ENCODE results near the gene TMEM59L.

Gene TMEM59L

DNA sequence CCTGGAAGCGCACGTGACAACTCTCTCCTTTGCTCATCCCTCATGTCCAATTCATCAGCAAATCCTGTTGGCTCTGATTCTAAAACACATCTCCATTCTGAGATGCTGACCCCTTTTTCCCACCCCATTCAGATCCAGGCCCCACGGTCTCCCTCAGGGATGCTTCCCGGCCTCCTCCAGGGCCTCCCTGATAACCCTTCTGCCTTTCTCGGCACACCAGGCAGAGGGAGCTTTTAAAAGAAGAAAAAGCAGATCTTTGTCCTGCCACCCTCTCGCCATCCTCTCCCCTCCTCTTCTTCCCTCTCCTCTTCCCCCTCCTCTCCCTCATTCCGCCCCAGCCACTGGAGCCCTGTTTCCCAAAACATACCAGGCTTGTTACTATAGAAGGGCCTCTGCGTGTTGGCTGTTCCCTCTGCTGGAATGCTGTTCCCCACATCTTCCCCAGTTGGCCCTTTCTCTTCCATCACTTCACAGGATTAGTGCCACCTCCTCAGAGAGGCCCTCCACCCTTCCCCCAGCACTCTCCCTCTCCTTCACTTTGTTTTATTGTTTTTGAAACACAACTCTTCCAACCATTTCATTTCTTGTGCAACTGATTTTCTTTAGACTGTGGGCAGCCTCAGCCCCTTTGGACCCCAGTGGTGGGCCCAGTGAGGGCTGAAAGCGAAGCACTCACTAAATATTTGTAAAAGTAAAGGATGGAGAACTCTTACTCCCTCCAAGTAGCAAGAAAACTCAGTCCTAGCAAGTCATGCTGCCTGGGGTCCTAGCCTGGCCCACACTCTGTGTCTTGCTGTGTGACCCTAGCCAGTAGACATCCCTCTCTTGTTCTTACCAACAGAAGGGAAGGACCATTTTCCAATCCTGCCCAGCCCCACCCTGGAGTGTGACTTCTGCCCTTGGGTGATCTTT lies 3.6 kb upstream of the TMEM59L start:
- no peak for DNase-seq (ENCODE audit: low read depth)

DNA sequence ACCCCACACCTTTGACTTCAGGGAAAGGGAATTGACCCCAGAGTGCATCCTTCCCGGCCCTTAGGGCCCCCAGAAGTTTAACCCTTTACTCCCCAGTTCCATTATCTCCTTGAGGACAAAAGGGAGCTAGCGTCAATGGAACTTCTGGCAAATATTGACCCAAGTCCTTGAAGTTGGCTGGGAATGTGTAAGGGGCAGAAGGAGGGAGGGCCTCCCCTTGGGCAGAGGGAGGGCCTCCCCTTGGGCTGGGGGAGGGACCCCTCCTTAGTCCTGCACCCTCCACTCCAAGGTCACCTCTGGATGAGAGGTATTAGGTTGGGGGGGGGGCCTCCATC lies 3.0 kb upstream of the TMEM59L start:
- no peak for DNase-seq (ENCODE audit: low read depth)

DNA sequence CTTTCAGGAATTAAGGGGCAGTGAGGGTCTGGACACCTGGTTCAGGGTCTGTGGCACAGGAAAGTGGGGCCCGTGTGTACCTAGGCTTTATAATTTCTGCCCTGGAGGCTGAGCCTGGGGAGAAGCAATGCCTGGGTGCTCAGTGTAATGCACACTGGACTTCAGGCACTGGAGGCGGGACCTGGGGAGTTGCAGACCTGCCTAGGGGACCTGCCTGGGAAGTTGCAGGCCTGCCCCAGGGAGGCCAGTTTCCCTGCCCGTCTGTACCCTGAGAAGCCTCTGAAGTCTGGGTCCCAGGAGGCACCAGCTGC lies 2.5 kb upstream of the TMEM59L start:
- no peak for DNase-seq (ENCODE audit: low read depth)

- no peak for DNase-seq (ENCODE audit: low read depth)
These were observed 1.9 kb upstream of the TMEM59L start for GRCh38 chr19:18610556-18611326.

DNA sequence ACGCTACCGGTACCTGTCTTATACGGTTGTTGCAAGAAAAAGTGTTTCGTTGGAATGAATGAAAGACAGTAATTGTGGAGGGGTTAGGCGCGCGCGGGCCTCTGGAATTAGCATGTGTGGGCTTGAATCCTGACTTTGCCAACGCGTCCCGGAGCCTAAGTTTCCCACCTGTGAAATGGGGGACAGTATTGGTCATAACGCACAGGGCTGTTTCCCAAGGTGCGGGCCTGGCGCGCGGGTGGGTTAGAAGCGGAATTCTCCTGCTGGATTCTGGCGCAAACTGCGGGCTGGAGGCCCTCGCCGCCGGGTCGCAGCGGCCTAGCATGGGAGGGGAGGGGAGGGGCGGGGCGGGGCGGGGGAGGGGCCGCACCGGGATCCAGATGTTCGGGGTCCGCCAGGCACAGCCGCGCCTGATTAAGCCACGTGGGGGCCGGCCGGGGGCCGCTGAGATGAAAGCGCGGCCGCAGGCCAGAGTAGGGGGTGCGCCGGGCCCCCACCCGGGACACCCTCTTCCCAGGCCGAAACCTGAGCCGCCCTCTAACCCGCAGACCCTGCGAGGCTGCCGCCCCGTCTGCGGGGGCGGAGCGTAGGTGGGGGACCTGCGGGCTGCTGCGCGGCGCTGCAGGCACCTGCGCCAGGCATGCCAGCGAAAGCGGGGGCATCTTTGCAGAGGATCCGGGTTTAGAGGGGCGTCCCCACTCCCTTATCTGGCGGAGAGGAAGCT lies 1.2 kb upstream of the TMEM59L start:
- no peak for DNase-seq (ENCODE audit: low read depth)

GRCh38 chr19:18612051-18612771 lies 459 bp upstream of the TMEM59L start:
- no peak for DNase-seq (ENCODE audit: low read depth)

GRCh38 chr19:18613589-18614234 lies 1.0 kb downstream of the TMEM59L start:
- no peak for DNase-seq (ENCODE audit: low read depth)

DNA sequence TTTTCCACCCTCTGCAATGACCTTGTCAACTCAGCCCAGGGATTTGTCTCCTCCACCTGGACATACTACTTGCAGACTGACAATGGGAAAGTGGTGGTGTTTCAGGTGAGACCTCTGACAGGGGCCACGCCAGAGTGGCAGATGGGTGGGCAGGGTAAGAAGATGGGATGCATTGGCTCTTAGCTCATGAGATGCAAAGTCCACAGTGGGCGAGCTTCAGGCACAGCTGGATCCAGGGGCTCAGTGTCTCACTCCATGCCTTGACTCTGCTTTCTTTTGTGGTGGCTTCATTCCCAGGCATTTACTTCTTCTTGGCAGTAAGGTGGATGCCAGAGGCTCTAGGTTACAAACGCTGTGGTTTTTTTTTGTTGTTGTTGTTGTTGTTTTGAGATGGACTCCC lies 3.4 kb downstream of the TMEM59L start:
- DNase-seq (ENCODE audit: low read depth): no peak

DNA sequence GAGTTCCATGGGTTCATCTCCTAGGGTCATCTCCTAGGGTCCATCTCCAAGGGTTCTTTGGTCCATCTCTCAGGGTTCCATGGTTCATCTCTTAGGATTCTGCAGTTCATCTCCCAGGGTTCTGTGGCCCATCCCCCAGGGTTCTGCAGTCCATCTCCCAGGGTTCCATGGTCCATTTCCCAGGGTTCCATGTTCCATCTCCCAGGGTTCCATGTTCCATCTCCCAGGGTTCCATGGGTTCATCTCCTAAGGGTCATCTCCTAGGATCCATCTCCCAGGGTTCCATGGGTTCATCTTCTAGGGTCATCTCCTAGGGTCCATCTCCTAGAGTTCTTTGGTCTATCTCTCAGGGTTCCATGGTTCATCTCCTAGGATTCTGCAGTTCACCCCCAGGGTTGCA lies 4.9 kb downstream of the TMEM59L start:
- DNase-seq (ENCODE audit: low read depth): no peak

DNA sequence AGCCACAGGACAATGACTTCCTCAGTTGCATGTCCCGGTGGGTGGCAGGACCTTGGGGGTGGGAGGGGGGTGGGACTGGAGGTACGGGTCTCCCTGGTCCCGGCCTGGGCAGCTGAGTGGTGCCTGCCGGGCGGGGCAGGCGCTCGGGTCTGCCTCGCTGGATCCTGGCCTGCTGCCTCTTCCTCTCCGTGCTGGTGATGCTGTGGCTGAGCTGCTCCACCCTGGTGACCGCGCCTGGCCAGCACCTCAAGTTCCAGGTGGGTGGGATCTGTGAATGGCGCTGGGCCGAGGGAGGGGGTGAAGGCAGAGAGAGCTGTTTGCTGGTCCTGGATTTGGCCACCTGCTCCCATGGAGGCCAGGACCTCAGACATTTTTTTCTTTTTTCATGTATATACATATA lies 5.6 kb downstream of the TMEM59L start:
- no peak for DNase-seq (ENCODE audit: low read depth)

DNA sequence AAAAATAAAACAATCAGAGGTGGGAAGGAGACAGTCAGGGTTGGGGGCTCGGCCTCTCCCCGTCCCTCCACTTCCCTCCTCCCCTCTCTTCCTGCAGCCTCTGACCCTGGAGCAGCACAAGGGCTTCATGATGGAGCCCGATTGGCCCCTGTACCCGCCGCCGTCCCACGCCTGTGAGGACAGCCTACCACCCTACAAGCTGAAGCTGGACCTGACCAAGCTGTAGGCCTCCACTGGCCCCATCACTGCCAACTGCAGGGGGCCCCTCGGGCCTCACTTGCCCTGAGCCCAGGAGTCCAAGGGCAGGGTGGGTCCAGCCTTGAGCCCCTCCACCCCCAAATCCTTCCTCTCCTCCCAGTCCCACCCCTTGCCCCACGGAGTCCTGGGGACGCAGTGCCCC lies 7.6 kb downstream of the TMEM59L start:
- no peak for DNase-seq (ENCODE audit: low read depth)

DNA sequence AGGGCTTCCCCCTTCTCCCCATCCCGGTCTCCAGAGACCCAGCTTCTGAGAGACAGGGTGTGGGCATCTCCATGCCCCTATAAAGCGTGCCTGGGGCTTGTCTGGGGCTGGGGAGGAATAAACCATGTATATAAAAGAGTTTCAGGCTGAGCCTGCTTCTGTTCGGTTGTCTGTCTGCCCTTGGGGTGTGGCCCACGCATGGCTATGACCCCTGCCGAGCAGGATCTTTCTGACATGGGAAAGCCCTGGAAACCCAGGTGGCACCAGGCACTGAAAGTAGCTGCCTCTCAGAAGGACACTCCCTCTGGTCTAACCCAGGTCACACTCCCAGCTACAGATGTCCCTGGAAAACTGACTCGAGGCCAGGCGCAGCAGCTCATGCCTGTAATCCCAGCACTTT lies 8.2 kb downstream of the TMEM59L start:
- no peak for DNase-seq (ENCODE audit: low read depth)

DNA sequence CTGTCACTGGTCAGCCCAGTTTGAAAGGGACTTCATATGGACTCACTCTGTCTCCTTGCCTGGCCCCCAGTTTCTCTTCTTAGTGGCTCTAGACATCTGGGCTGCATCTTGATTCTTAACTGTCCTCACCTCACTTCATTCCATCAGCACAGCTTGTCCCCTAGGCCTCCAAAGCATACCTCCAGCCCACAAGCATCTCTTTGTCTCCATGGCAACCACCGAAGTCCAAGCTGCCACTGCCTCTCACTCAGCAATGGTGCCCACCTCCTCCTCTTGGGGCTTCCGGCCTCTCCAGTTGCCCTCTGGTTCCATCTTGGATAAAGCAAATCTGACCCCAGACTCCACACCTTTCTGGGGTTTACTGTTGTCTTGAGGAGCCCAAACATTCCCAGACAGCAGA lies 14.2 kb downstream of the TMEM59L start:
- DNase-seq (ENCODE audit: low read depth): no peak

DNA sequence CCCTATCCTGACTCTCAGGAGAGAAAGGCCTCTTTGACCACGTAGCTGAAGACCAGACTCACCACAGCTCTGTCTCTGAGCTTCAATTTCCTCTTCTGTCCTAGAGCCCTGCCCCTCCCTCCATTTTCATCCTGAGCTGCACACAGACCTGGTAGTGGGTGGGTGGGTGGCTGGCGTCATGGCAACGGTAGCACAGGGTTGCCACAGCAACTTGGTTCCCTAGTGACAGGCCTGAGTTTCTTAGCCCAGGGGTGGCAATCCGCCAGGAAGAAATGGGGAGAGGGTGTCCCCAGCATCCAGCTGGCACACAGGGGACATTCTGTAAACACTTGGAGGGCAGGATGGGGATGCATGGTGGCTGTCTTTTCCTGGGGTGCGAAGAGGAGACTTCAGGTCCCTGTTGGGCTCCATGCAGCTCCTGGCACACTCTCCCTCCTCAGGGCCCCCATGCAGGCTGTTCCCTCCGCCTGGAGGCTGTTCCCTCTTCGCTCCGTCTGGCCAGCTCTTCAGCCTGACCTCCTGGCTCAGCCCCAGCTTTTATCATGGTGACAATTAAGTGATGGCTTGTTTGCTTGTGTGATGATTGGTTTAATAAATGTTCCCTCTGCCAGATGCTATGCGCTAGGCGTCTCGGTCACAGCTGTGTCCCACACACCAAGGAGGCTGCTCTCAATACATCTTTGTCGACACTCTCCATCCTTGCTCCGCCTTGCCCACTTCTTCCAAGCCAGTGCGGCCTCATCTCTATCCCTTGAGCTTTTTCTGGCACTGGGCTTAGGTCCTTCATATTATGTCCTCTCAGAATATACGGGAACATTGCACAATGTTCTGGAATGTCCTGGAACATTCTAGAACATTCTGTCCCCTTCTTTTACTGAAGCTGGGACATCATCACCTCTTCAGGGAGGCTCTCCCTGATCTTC lies 16.8 kb downstream of the TMEM59L start:
- DNase-seq (ENCODE audit: low read depth): no peak

DNA sequence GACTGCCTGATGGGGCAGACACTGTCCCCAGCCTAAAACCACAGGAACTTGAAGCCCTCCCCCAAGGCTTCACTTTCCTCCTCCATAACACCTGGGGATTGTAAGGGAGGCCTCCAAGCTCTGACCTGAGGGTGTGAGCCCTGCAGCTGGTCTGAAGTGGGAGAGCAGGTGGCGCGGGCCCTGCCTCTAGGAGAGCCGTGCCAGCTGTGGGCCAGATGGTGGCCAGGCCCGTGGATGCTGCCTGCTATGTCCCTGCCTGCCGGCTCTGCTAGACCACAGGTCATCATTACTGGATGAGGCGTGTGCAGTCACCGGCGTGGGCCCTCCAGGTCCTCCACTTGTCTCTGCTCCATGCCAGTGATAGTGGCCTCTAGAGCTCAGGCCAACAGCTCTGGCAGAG lies 20.7 kb downstream of the TMEM59L start:
- no peak for DNase-seq (ENCODE audit: low read depth)

- DNase-seq (ENCODE audit: low read depth): no peak
These were observed 22.1 kb downstream of the TMEM59L start for GRCh38 chr19:18634612-18635297.

DNA sequence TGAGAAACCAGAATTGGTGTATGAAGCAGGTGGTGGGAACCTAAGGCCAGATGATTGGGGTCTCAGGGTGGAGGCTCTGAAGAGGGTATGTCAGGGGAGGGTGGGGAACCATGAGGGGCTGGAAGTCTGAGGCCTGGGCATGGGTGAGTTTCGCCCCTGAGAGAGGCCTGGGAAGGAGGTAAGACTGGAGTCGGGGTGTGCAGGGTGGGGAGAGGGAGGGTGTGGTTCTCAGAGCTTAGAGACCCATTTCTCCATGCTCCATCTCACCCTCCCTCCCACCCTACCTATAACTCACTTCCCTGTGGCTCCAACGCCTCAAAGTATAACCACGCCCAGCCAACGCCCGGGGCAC lies 23.1 kb downstream of the TMEM59L start:
- DNase-seq (ENCODE audit: low read depth): no peak

GRCh38 chr19:18636183-18636968 lies 23.7 kb downstream of the TMEM59L start:
- DNase-seq (ENCODE audit: low read depth): peak; percentile 96

- no peak for DNase-seq (ENCODE audit: low read depth)
These were observed 24.4 kb downstream of the TMEM59L start, which contains the start of gene KLHL26 for GRCh38 chr19:18636969-18637629. KLHL26 (plus strand) TSS chr19:18637028; CDS start chr19:18637055, 27 bp downstream.
